GM12878 (cell line): ENCODE measurements around the gene TRPM3. TPM values are rescaled to one million over a fixed set of nuclear protein-coding genes. Genes with fewer than 3 reads are reported as not detected.

Experiments used
- ATAC-seq: fragments of 200-7000 bp; cut with Tn5 transposase; 3 replicates; pipeline ENCODE4 v1.9.1; 2020; ENCODE audit warnings: mild to moderate bottlenecking, moderate library complexity
- BruUV-seq: library from RNA; stranded (reverse); fragments of 400-500 nt; replicated peaks from 2 replicates; lab custom pipeline; 2021; lab: Mats Ljungman, UMichigan
- CTCF ChIA-PET: fragments of 300-600 bp; sonication (Branson Sonifier 250); formaldehyde crosslinking; extraction: SDS; loops from one replicate; lab custom pipeline; 2021; ENCODE audit warnings: inconsistent platforms; lab: Yijun Ruan, JAX
- POLR2A ChIA-PET: fragments of 350-600 bp; formaldehyde crosslinking; extraction: SDS; loops from one replicate; lab custom pipeline; 2021; ENCODE audit warnings: inconsistent platforms; lab: Charles Lee
- RAD21 ChIA-PET: fragments of 300-600 bp; sonication (Branson Sonifier 250); formaldehyde crosslinking; loops from one replicate; lab custom pipeline; 2023; ENCODE audit warnings: antibody characterized with exemption; ENCODE audit not compliant: unreplicated experiment; lab: Charles Lee
- SMC1A ChIA-PET: fragments of 300-600 bp; sonication (Branson Sonifier 250); formaldehyde crosslinking; loops from one replicate; lab custom pipeline; 2023; ENCODE audit not compliant: unreplicated experiment, uncharacterized antibody; lab: Charles Lee
- DNase-seq: peaks from one replicate; pipeline ENCODE4 v3.0.0-alpha.2; 2011; ENCODE audit warnings: low read depth, low spot score
- FAIRE-seq: peaks from 3 replicates; lab custom pipeline; 2011; peaks lifted over from hg19 to GRCh38; lab: Jason Lieb, UNC
- H2AFZ ChIP-seq: 2 replicates; pipeline ENCODE4 v1.6.0; 2011; ENCODE audit warnings: low read depth, low read length, control low read depth; ENCODE audit not compliant: control insufficient read depth
- H3K27ac ChIP-seq: 2 replicates; pipeline ENCODE4 v1.5.1; 2011; ENCODE audit warnings: control low read depth; ENCODE audit not compliant: control insufficient read depth, insufficient read depth
- H3K27me3 ChIP-seq, 2 experiments: replicated peaks in 1 of 2; 2 replicates each; pipeline versions ENCODE4 v1.6.0 to v1.6.1; 2011; ENCODE audit warnings: low read length in 1 of 2; ENCODE audit not compliant: control insufficient read depth in 2 of 2, insufficient read depth in 2 of 2
- H3K36me3 ChIP-seq, 2 experiments: 2 replicates each; pipeline ENCODE4 v1.5.1; 2011; ENCODE audit warnings: low read length in 1 of 2; ENCODE audit not compliant: control insufficient read depth in 2 of 2, insufficient read depth in 2 of 2
- H3K4me1 ChIP-seq: 2 replicates; pipeline ENCODE4 v1.6.1; 2011; ENCODE audit warnings: mild to moderate bottlenecking, low read length, moderate library complexity, mixed read lengths; ENCODE audit not compliant: control insufficient read depth, insufficient read depth
- H3K4me2 ChIP-seq: 2 replicates; pipeline ENCODE4 v1.6.0; 2011; ENCODE audit warnings: control low read depth; ENCODE audit not compliant: control insufficient read depth, insufficient read depth
- H3K4me3 ChIP-seq: fragments of 200-600 bp; sonication (generic); 2 replicates; pipeline ENCODE4 v1.5.1; 2016
- H3K79me2 ChIP-seq: 2 replicates; pipeline ENCODE4 v1.6.0; 2011; ENCODE audit warnings: low read length; ENCODE audit not compliant: control insufficient read depth, insufficient read depth
- H3K9ac ChIP-seq: 2 replicates; pipeline ENCODE4 v1.8.0; 2011; ENCODE audit warnings: low read length, control low read depth, mixed read lengths; ENCODE audit not compliant: control insufficient read depth, insufficient read depth
- H3K9me3 ChIP-seq: replicated peaks from 3 replicates; pipeline ENCODE4 v1.5.1; 2011; ENCODE audit warnings: mild to moderate bottlenecking, low read length; ENCODE audit not compliant: control insufficient read depth, insufficient read depth
- H4K20me1 ChIP-seq: 2 replicates; pipeline ENCODE4 v1.6.0; 2011; ENCODE audit not compliant: control insufficient read depth, insufficient read depth
- BCL11A ChIP-seq: IDR thresholded peaks from 2 replicates; pipeline ENCODE4 v1.6.1; 2011; ENCODE audit warnings: low read depth, low read length
- CHD2 ChIP-seq: IDR thresholded peaks from 2 replicates; pipeline ENCODE4 v1.6.1; 2011; ENCODE audit warnings: low read depth, low read length, improper control_type of control experiment, borderline replicate concordance
- GATAD2B ChIP-seq: fragments of 450-650 bp; conservative IDR thresholded peaks from 2 replicates; pipeline ENCODE4 v1.6.1; 2017; ENCODE audit warnings: low read depth, mild to moderate bottlenecking, moderate library complexity
- NRF1 ChIP-seq: conservative IDR thresholded peaks from 2 replicates; pipeline ENCODE4 v1.6.1; 2011; ENCODE audit warnings: mild to moderate bottlenecking, low read depth, low read length, improper control_type of control experiment
- RB1 ChIP-seq: fragments of 450-650 bp; formaldehyde crosslinking; IDR thresholded peaks from 2 replicates; pipeline ENCODE4 v1.6.1; 2017; ENCODE audit warnings: mild to moderate bottlenecking, borderline replicate concordance
- STAT1 ChIP-seq: fragments of 450-650 bp; conservative IDR thresholded peaks from 2 replicates; pipeline ENCODE4 v1.6.1; 2014; ENCODE audit warnings: antibody characterized with exemption, mild to moderate bottlenecking
- TBL1XR1 ChIP-seq: IDR thresholded peaks from 2 replicates; pipeline ENCODE4 v1.6.1; 2012; ENCODE audit warnings: low read depth, low read length, improper control_type of control experiment
- ZNF207 ChIP-seq: fragments of 450-650 bp; IDR thresholded peaks from 2 replicates; pipeline ENCODE4 v1.6.1; 2014; ENCODE audit warnings: antibody characterized with exemption, mild to moderate bottlenecking, borderline replicate concordance
- ZSCAN29 ChIP-seq: fragments of 450-650 bp; IDR thresholded peaks from 2 replicates; pipeline ENCODE4 v1.6.1; 2017; ENCODE audit warnings: mild to moderate bottlenecking, moderate library complexity
- WGBS: methylation state at CpG from one replicate; pipeline ENCODE4 v1.1.6; 2016; ENCODE audit warnings: low lambda C conversion rate; ENCODE audit not compliant: insufficient replicate concordance, insufficient coverage; ENCODE audit errors: missing lambda C conversion rate; 5-methylcytosine and 5-hydroxymethylcytosine counted together
- in situ Hi-C: fragments of 300-500 bp; cut with MboI; formaldehyde crosslinking; loops from 9 replicates; pipeline ENCODE4 v1.14.3; 2018; ENCODE audit warnings: mixed read lengths
- intact Hi-C: fragments of 100-400 bp; cut with micrococcal nuclease; formaldehyde crosslinking; loops from one replicate; pipeline ENCODE4 v1.14.2; 2022; ENCODE audit not compliant: unreplicated experiment
- polyA plus RNA-seq, 11 experiments: library from polyadenylated mRNA; depleted of rRNA in 4 of 11; unstranded in 6 of 11; stranded (reverse) in 5 of 11; fragments of >200 nt; fragmentation: Nextera tagmentation in 4 of 11; fragmentation: Illumina TruSeq in 1 of 11; extraction: Ambion mirVana in 4 of 11; extraction: Trizol in 1 of 11; gene quantifications; 1 replicate in 1 of 11; 2 replicates in 10 of 11; pipeline versions ENCODE4 v1.2.1 to v1.2.3, GENCODE V29; 2011 to 2016; ENCODE audit warnings: inconsistent platforms in 2 of 11, missing spikeins in 2 of 11, low read depth in 1 of 11
- total RNA-seq, 4 experiments: library from RNA; depleted of rRNA in 3 of 4; stranded (reverse); fragments of >200 nt in 3 of 4; fragmentation: Illumina TruSeq in 1 of 4; extraction: Trizol in 1 of 4; gene quantifications; 2 replicates each; pipeline versions ENCODE4 v1.2.1 to v1.2.3, GENCODE V29; 2013 to 2021
- TF ChIP-seq, protein P1 (sequence below): IDR thresholded peaks from 2 replicates; pipeline ENCODE4 v1.6.1; 2012; ENCODE audit warnings: improper control_type of control experiment, low read depth, low read length; ENCODE audit not compliant: insufficient replicate concordance
- TF ChIP-seq, protein P2 (sequence below): IDR thresholded peaks from 2 replicates; pipeline ENCODE4 v1.6.1; 2011; ENCODE audit warnings: low read depth, low read length, improper control_type of control experiment, borderline replicate concordance
- TF ChIP-seq, protein P3 (sequence below), 3 experiments: IDR thresholded peaks in 2 of 3; conservative IDR thresholded peaks in 1 of 3; 2 replicates each; pipeline ENCODE4 v1.5.1; 2011; ENCODE audit warnings: low read depth in 3 of 3, low read length in 3 of 3, mild to moderate bottlenecking in 3 of 3, control low read depth in 2 of 3, moderate library complexity in 2 of 3, inconsistent platforms in 1 of 3, mixed read lengths in 1 of 3; ENCODE audit not compliant: control insufficient read depth in 2 of 3, insufficient read depth in 1 of 3; ENCODE audit errors: extremely low read depth in 1 of 3
- TF ChIP-seq, protein P4 (sequence below): fragments of 450-650 bp; IDR thresholded peaks from 2 replicates; pipeline ENCODE4 v1.6.1; 2014; ENCODE audit warnings: mild to moderate bottlenecking

The TRPM3 gene
- total and polyA plus RNA-seq, 10 of the 15 experiments (the other 5 are each of a cell fraction or from before 2014, with no cell fraction given): not detected

DNA sequence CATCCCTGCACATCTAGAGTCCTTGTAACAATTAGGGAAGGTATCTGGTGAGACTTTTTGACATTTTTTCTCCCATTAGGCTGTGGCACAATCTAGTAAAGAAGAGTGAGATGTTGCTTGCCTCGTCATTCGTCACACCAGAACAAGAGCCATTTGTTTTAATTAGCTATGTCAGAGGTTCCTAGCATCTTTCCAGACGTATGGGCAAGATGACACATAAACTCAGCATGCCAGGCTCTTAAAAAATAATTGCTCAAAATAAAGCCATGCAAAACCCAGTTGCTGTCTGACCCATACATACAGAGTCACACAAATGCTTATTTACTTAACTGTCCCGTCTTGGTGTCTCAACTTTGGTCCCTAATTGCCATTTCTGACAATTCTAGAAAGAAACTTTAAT is 125.9 kb downstream of the TRPM3 start:
- 31% methylated on average over 4 of the region's 4 CpGs for WGBS
- BruUV-seq: no TSS peak
- H3K9ac ChIP-seq: no peak overlapping the region
- H3K9me3 ChIP-seq: no peaks in the 10 kb centered on the region
- no peaks in the 10 kb centered on the region for H3K79me2 ChIP-seq
- no peak for TF ChIP-seq RB1
- TF ChIP-seq, protein P1, sequence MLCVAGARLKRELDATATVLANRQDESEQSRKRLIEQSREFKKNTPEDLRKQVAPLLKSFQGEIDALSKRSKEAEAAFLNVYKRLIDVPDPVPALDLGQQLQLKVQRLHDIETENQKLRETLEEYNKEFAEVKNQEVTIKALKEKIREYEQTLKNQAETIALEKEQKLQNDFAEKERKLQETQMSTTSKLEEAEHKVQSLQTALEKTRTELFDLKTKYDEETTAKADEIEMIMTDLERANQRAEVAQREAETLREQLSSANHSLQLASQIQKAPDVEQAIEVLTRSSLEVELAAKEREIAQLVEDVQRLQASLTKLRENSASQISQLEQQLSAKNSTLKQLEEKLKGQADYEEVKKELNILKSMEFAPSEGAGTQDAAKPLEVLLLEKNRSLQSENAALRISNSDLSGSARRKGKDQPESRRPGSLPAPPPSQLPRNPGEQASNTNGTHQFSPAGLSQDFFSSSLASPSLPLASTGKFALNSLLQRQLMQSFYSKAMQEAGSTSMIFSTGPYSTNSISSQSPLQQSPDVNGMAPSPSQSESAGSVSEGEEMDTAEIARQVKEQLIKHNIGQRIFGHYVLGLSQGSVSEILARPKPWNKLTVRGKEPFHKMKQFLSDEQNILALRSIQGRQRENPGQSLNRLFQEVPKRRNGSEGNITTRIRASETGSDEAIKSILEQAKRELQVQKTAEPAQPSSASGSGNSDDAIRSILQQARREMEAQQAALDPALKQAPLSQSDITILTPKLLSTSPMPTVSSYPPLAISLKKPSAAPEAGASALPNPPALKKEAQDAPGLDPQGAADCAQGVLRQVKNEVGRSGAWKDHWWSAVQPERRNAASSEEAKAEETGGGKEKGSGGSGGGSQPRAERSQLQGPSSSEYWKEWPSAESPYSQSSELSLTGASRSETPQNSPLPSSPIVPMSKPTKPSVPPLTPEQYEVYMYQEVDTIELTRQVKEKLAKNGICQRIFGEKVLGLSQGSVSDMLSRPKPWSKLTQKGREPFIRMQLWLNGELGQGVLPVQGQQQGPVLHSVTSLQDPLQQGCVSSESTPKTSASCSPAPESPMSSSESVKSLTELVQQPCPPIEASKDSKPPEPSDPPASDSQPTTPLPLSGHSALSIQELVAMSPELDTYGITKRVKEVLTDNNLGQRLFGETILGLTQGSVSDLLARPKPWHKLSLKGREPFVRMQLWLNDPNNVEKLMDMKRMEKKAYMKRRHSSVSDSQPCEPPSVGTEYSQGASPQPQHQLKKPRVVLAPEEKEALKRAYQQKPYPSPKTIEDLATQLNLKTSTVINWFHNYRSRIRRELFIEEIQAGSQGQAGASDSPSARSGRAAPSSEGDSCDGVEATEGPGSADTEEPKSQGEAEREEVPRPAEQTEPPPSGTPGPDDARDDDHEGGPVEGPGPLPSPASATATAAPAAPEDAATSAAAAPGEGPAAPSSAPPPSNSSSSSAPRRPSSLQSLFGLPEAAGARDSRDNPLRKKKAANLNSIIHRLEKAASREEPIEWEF: no peak
- TF ChIP-seq ZSCAN29: no peak
- TF ChIP-seq, protein P2, sequence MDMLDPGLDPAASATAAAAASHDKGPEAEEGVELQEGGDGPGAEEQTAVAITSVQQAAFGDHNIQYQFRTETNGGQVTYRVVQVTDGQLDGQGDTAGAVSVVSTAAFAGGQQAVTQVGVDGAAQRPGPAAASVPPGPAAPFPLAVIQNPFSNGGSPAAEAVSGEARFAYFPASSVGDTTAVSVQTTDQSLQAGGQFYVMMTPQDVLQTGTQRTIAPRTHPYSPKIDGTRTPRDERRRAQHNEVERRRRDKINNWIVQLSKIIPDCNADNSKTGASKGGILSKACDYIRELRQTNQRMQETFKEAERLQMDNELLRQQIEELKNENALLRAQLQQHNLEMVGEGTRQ: no peak
- TF ChIP-seq TBL1XR1: no peak
- TF ChIP-seq, protein P3, sequence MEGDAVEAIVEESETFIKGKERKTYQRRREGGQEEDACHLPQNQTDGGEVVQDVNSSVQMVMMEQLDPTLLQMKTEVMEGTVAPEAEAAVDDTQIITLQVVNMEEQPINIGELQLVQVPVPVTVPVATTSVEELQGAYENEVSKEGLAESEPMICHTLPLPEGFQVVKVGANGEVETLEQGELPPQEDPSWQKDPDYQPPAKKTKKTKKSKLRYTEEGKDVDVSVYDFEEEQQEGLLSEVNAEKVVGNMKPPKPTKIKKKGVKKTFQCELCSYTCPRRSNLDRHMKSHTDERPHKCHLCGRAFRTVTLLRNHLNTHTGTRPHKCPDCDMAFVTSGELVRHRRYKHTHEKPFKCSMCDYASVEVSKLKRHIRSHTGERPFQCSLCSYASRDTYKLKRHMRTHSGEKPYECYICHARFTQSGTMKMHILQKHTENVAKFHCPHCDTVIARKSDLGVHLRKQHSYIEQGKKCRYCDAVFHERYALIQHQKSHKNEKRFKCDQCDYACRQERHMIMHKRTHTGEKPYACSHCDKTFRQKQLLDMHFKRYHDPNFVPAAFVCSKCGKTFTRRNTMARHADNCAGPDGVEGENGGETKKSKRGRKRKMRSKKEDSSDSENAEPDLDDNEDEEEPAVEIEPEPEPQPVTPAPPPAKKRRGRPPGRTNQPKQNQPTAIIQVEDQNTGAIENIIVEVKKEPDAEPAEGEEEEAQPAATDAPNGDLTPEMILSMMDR (IDR thresholded peaks at IDR 0.05 in 2 of 3, conservative IDR thresholded peaks at IDR 0.05 in 1 of 3; ENCODE audit: control insufficient read depth in 2 of 3, extremely low read depth in 1 of 3, insufficient read depth in 1 of 3, low read depth in 3 of 3, low read length in 3 of 3): no peak
- TF ChIP-seq STAT1: no peak
- TF ChIP-seq, protein P4, sequence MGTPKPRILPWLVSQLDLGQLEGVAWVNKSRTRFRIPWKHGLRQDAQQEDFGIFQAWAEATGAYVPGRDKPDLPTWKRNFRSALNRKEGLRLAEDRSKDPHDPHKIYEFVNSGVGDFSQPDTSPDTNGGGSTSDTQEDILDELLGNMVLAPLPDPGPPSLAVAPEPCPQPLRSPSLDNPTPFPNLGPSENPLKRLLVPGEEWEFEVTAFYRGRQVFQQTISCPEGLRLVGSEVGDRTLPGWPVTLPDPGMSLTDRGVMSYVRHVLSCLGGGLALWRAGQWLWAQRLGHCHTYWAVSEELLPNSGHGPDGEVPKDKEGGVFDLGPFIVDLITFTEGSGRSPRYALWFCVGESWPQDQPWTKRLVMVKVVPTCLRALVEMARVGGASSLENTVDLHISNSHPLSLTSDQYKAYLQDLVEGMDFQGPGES: no peak
- TF ChIP-seq ZNF207: no peak
- no peak for TF ChIP-seq GATAD2B
- no peak for TF ChIP-seq CHD2
- TF ChIP-seq NRF1: no peak
- TF ChIP-seq BCL11A: no peak
- H3K4me1 ChIP-seq: no peaks in the 10 kb centered on the region
- H3K27ac ChIP-seq: no peak overlapping the region
- ChIA-PET RAD21 (no interaction called here), CTCF (no interaction called here), SMC1A (no interaction called here), POLR2A (no interaction called here)
- no peak overlapping the region for H3K4me2 ChIP-seq
- no peak overlapping the region for H2AFZ ChIP-seq
- no peaks in the 10 kb centered on the region; a peak in 1 of 4 replicates for H3K27me3 ChIP-seq
- H3K4me3 ChIP-seq: no peak overlapping the region
- in situ Hi-C loops (no loop called here), intact Hi-C loops (no loop called here)
- DNase-seq (no peak), ATAC-seq (no peak), FAIRE-seq (no peak)
- H4K20me1 ChIP-seq: no peaks in the 10 kb centered on the region
- H3K36me3 ChIP-seq: no peaks in the 10 kb centered on the region
